Measurements from ENCODE around the gene ACAP3. TPM values are rescaled to one million over a fixed set of nuclear protein-coding genes. Genes with fewer than 3 reads are reported as not detected.

Gene ACAP3
- total and polyA plus RNA-seq, 2 experiments from 2014 or later = 8.1 to 31.9 TPM

GRCh38 chr1:1325288-1326074 is 17.8 kb upstream of the ACAP3 start:
- Mint-ChIP-seq H3K4me1 (peaks cover 11% of the 10 kb centered on the region), H3K9me3 (no peaks in the 10 kb centered on the region; the same call in 2 of the 3 replicates), H3K36me3 (ENCODE audit: low read depth) (peaks cover 15% of the 10 kb centered on the region; the same call in 2 of the 3 replicates), H3K4me3 (peak overlapping the region; percentile 64), H3K27me3 (ENCODE audit: insufficient read depth, low read depth, poor library complexity) (peaks cover 20% of the 10 kb centered on the region), H3K27ac (no peak overlapping the region)
- peaks cover 38% of the 10 kb centered on the region for H3K79me2 ChIP-seq (replicated peaks; ENCODE audit: insufficient read depth)
- H3K4me1 ChIP-seq (ENCODE audit: insufficient read depth) = no peaks in the 10 kb centered on the region
- H2AFZ ChIP-seq = no peak overlapping the region
- peak overlapping the region; percentile 93 for H3K4me2 ChIP-seq
- H3K27ac ChIP-seq (ENCODE audit: low read depth) = no peak overlapping the region
- H3K27me3 ChIP-seq (ENCODE audit: insufficient read depth) = no peaks in the 10 kb centered on the region
- peak overlapping the region; percentile 85 for H3K4me3 ChIP-seq
- H4K20me1 ChIP-seq (replicated peaks; ENCODE audit: insufficient read depth) = peaks cover 5% of the 10 kb centered on the region; the same call in 1 of the 2 replicates
- DNase-seq (ENCODE audit: low spot score) = no peak
- TF ChIP-seq STAT1 (IDR thresholded peaks at IDR 0.05; ENCODE audit: unreplicated experiment) (no peak), EZH2phosphoT487 (IDR thresholded peaks at IDR 0.05; ENCODE audit: unreplicated experiment) (no peak), CREB1 (CRISPR knock-in tag; IDR thresholded peaks at IDR 0.05; ENCODE audit: low read depth) (no peak), EZH2 (IDR thresholded peaks at IDR 0.05; ENCODE audit: low read depth, unreplicated experiment) (no peak)
- ATAC-seq = no peak; the same call in 2 of the 3 replicates
- no peaks in the 10 kb centered on the region for H3K9me2 ChIP-seq (ENCODE audit: insufficient read depth)
- H3F3A ChIP-seq (replicated peaks; ENCODE audit: low read depth) = peaks cover 15% of the 10 kb centered on the region; the same call in 1 of the 2 replicates
- H3K36me3 ChIP-seq (ENCODE audit: insufficient read depth) = no peaks in the 10 kb centered on the region

DNA sequence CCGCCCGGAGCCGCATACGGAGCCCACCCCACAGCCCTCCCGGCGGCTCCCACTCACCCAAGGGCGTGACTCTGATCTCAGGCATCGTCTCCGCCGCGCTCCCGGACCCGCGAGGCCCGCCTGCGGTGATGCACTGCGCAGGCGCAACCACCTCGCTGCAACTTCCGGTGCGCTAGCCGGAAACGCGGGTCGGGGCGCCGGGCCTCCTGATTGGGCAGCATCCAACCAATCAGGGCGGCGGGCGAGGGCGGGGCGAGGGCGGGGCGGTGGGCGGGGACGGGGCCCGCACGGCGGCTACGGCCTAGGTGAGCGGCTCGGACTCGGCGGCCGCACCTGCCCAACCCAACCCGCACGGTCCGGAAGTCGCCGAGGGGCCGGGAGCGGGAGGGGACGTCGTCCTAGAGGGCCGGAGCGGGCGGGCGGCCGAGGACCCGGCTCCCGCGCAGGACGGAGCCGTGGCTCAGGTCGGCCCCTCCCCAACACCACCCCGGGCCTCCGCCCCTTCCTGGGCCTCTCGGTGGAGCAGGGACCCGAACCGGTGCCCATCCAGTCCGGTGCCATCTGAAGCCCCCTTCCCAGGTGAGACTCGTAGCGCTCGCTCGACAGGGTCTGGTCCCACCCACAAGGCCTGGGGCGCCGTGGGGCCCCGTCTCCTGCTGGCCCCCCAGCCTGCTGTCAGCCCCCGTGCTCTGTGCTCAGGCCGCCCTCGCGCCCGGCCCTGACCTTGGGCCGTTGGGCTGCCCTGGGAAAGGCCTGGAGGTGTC is 17.0 kb upstream of the ACAP3 start, which contains the start of the genes CPTP and INTS11:
CPTP (plus strand) TSS at position 279 of the 764 bp plus-strand sequence. CDS start 2,109 bp downstream, outside the sequence.
INTS11 (minus strand) TSS at position 137 of the 764 bp plus-strand sequence; CDS start at position 85, 52 bp downstream.
- no peaks in the 10 kb centered on the region for H3K9me2 ChIP-seq (ENCODE audit: insufficient read depth)
- no peaks in the 10 kb centered on the region for H3K36me3 ChIP-seq (ENCODE audit: insufficient read depth)
- no peaks in the 10 kb centered on the region for H3K4me1 ChIP-seq (ENCODE audit: insufficient read depth)
- TF ChIP-seq POLR2AphosphoS5 (IDR thresholded peaks at IDR 0.05; ENCODE audit: low read depth) = peak; percentile 88
- no peak for TF ChIP-seq REST (IDR thresholded peaks at IDR 0.05; ENCODE audit: unreplicated experiment)
- H3K27me3 Mint-ChIP-seq (ENCODE audit: insufficient read depth, low read depth, poor library complexity) = peaks cover 19% of the 10 kb centered on the region
- no peak within 1 kb of the TSS for H2AFZ ChIP-seq
- ATAC-seq (peak; percentile 87), DNase-seq (ENCODE audit: low spot score) (peak; percentile 95)
- peaks cover 17% of the 10 kb centered on the region for H3K36me3 Mint-ChIP-seq (ENCODE audit: low read depth)
- peak within 1 kb of the TSS; percentile 85 for H3K4me3 Mint-ChIP-seq
- H3K27ac ChIP-seq (ENCODE audit: low read depth) = no peak within 1 kb of the TSS
- H3K79me2 ChIP-seq (replicated peaks; ENCODE audit: insufficient read depth) = peaks cover 45% of the 10 kb centered on the region
- no peaks in the 10 kb centered on the region; the same call in 2 of the 3 replicates for H3K9me3 Mint-ChIP-seq
- H4K20me1 ChIP-seq (replicated peaks; ENCODE audit: insufficient read depth) = peaks cover 5% of the 10 kb centered on the region; the same call in 1 of the 2 replicates
- H3K4me3 ChIP-seq = peak within 1 kb of the TSS; percentile 85
- peaks cover 8% of the 10 kb centered on the region; the same call in 1 of the 2 replicates for H3F3A ChIP-seq (replicated peaks; ENCODE audit: low read depth)
- H3K4me2 ChIP-seq = peak within 1 kb of the TSS; percentile 93
- H3K4me1 Mint-ChIP-seq = peaks cover 11% of the 10 kb centered on the region
- no peaks in the 10 kb centered on the region for H3K27me3 ChIP-seq (ENCODE audit: insufficient read depth)
- H3K27ac Mint-ChIP-seq = no peak within 1 kb of the TSS

All from GM23338 (cell line).